Left lung (tissue), 10 donors: ENCODE measurements around the gene WNT7B. TPM values are rescaled to one million over a fixed set of nuclear protein-coding genes. Genes with fewer than 3 reads are reported as not detected.
A peak's percentile ranks its signal among the peaks of the same experiment; 100 is the strongest.

Experiments used
- ATAC-seq: fragments of 200-7000 bp; cut with Tn5 transposase; one replicate; pipeline ENCODE4 v1.9.1; 2020; ENCODE audit warnings: moderate library complexity
- DNase-seq, 4 donors: peaks; one replicate each; pipeline ENCODE4 v3.0.0-alpha.2; 2013 to 2020
- H3K27ac ChIP-seq, 2 donors: fragments of 200-600 bp; sonication (generic) in 1 of 2; one replicate each; pipeline versions ENCODE4 v1.5.0 to v1.8.0; 2020 to 2021
- H3K27me3 ChIP-seq, 2 donors: fragments of 200-600 bp; sonication (generic) in 1 of 2; one replicate each; pipeline versions ENCODE4 v1.5.0 to v1.8.0; 2020 to 2021
- H3K36me3 ChIP-seq, 2 donors: fragments of 200-600 bp; sonication (generic) in 1 of 2; one replicate each; pipeline versions ENCODE4 v1.5.0 to v1.8.0; 2020 to 2021
- H3K4me1 ChIP-seq, 2 donors: fragments of 200-600 bp; one replicate each; pipeline ENCODE4 v1.8.0; 2021
- H3K4me3 ChIP-seq, 2 donors: fragments of 200-600 bp; sonication (generic) in 1 of 2; one replicate each; pipeline versions ENCODE4 v1.5.0 to v1.8.0; 2020 to 2021; ENCODE audit warnings: mild to moderate bottlenecking in 1 of 2
- H3K9me3 ChIP-seq, 2 donors: fragments of 200-600 bp; sonication (generic) in 1 of 2; one replicate each; pipeline versions ENCODE4 v1.5.0 to v1.8.0; 2020 to 2021
- CTCF ChIP-seq, 2 donors: fragments of 200-600 bp; sonication (generic) in 1 of 2; IDR thresholded peaks; one replicate each; pipeline versions ENCODE4 v1.5.0 to v1.8.0; 2021; ENCODE audit warnings: antibody characterized with exemption in 2 of 2
- intact Hi-C, 2 donors: fragments of 100-400 bp; cut with DNase I; formaldehyde crosslinking; loops; one replicate each; pipeline versions ENCODE4 v1.11.2 to v1.14.2; 2022
- polyA plus RNA-seq, 6 donors: library from polyadenylated mRNA; unstranded; fragments of 120-200 nt; gene quantifications; one replicate each; pipeline ENCODE4 v1.2.1, GENCODE V29; 2013; ENCODE audit not compliant: insufficient read length in 6 of 6
- total RNA-seq, 2 donors: library from RNA; stranded (reverse); fragmentation: NEBNext Ultra II Directional; extraction: Animal tissue kit (Norgen Biotek cat#: 25700); gene quantifications; one replicate each; pipeline ENCODE4 v1.2.1, GENCODE V29; 2021
- donor health status: DM: no; HTN: yes; CAD: no.
- donor health status: DM: no; HTN: no; CAD: no.

Gene WNT7B
- total and polyA plus RNA-seq, 8 donors: 7.2 to 21.7 (median 14.9) TPM

GRCh38 chr22:45903355-45904135, 73.4 kb downstream of the WNT7B start:
- peaks cover 0 to 69% of the 10 kb centered on the region in 2 donors for H3K27me3 ChIP-seq
- H3K4me3 ChIP-seq: no peak overlapping the region
- no peaks in the 10 kb centered on the region for H3K36me3 ChIP-seq
- peak in 2 of 4 donors; percentile 62 for DNase-seq
- H3K4me1 ChIP-seq: peaks cover 12 to 13% of the 10 kb centered on the region in 2 donors
- peak; percentile 89 for ATAC-seq
- intact Hi-C loops: no loop called here
- H3K9me3 ChIP-seq: no peaks in the 10 kb centered on the region
- no peak overlapping the region for H3K27ac ChIP-seq
- TF ChIP-seq CTCF (IDR thresholded peaks at IDR 0.05): no peak

GRCh38 chr22:45897736-45898135, 79.2 kb downstream of the WNT7B start:
- peak; percentile 22 for ATAC-seq

GRCh38 chr22:45896964-45897538, 79.9 kb downstream of the WNT7B start:
- Histone ChIP-seq H3K27me3 (peaks cover 0 to 48% of the 10 kb centered on the region in 2 donors), H3K4me3 (no peak overlapping the region), H3K4me1 (peaks cover 0 to 4% of the 10 kb centered on the region in 2 donors), H3K27ac (no peak overlapping the region), H3K36me3 (no peaks in the 10 kb centered on the region), H3K9me3 (no peaks in the 10 kb centered on the region)
- intact Hi-C loops: no loop called here
- TF ChIP-seq CTCF (IDR thresholded peaks at IDR 0.05): no peak
- peak in 1 of 4 donors; percentile 39 for DNase-seq
- ATAC-seq: no peak

More at GRCh38 chr22:45897736-45898135, 79.2 kb downstream of the WNT7B start:
- H3K4me1 ChIP-seq: peaks cover 0 to 4% of the 10 kb centered on the region in 2 donors
- intact Hi-C loops: no loop called here
- peaks cover 0 to 48% of the 10 kb centered on the region in 2 donors for H3K27me3 ChIP-seq
- H3K4me3 ChIP-seq: no peak overlapping the region
- H3K36me3 ChIP-seq: no peaks in the 10 kb centered on the region
- TF ChIP-seq CTCF (IDR thresholded peaks at IDR 0.05): no peak
- no peak overlapping the region for H3K27ac ChIP-seq
- peak in 1 of 4 donors; percentile 55 for DNase-seq
- no peaks in the 10 kb centered on the region for H3K9me3 ChIP-seq

GRCh38 chr22:45896153-45896951, 80.6 kb downstream of the WNT7B start:
- H3K27me3 ChIP-seq: peaks cover 0 to 51% of the 10 kb centered on the region in 2 donors
- no peaks in the 10 kb centered on the region for H3K36me3 ChIP-seq
- no peaks in the 10 kb centered on the region for H3K9me3 ChIP-seq
- H3K4me1 ChIP-seq: peaks cover 0 to 4% of the 10 kb centered on the region in 2 donors
- ATAC-seq (peak; percentile 93), DNase-seq (peak; percentile 60 to 85 (median 74))
- intact Hi-C loops: no loop called here
- no peak overlapping the region for H3K4me3 ChIP-seq
- no peak for TF ChIP-seq CTCF (IDR thresholded peaks at IDR 0.05)
- H3K27ac ChIP-seq: no peak overlapping the region
